Trophoblast cell (in vitro differentiated cells and primary cell): ENCODE measurements around the gene LBX2.

Source experiments
- DNase-seq, 2 donors: peaks; one replicate each; pipeline ENCODE4 v3.0.0-alpha.2; 2016
- H2AFZ ChIP-seq: 2 replicates; pipeline ENCODE4 v1.6.1; 2013; ENCODE audit warnings: low read length, moderate library complexity, mild to moderate bottlenecking; ENCODE audit not compliant: insufficient read depth, poor library complexity
- H2AK5ac ChIP-seq: 2 replicates; pipeline ENCODE4 v1.6.1; 2013; ENCODE audit warnings: mild to moderate bottlenecking, low read length
- H2BK120ac ChIP-seq: 2 replicates; pipeline ENCODE4 v1.6.1; 2013; ENCODE audit warnings: low read length, mild to moderate bottlenecking, moderate library complexity; ENCODE audit not compliant: insufficient read depth, poor library complexity
- H2BK12ac ChIP-seq: 2 replicates; pipeline ENCODE4 v1.6.1; 2013; ENCODE audit warnings: mild to moderate bottlenecking, low read length, moderate library complexity
- H2BK5ac ChIP-seq: 2 replicates; pipeline ENCODE4 v1.6.1; 2013; ENCODE audit warnings: low read length, low read depth, moderate library complexity, mild to moderate bottlenecking; ENCODE audit not compliant: poor library complexity
- H3K14ac ChIP-seq: 2 replicates; pipeline ENCODE4 v1.6.1; 2013; ENCODE audit warnings: mild to moderate bottlenecking, low read length
- H3K18ac ChIP-seq: 2 replicates; pipeline ENCODE4 v1.6.1; 2013; ENCODE audit warnings: mild to moderate bottlenecking, low read length
- H3K23ac ChIP-seq: 2 replicates; pipeline ENCODE4 v1.6.1; 2013; ENCODE audit warnings: low read length
- H3K27ac ChIP-seq: 2 replicates; pipeline ENCODE4 v1.5.1; 2013; ENCODE audit warnings: low read depth, mild to moderate bottlenecking, inconsistent platforms, low read length, moderate library complexity
- H3K27me3 ChIP-seq: 2 replicates; pipeline ENCODE4 v1.6.1; 2013; ENCODE audit warnings: inconsistent platforms, mild to moderate bottlenecking, low read length, moderate library complexity; ENCODE audit not compliant: insufficient read depth
- H3K36me3 ChIP-seq, 2 experiments: 1 replicate in 1 of 2; 2 replicates in 1 of 2; pipeline ENCODE4 v1.6.1; 2013; ENCODE audit warnings: low read length in 2 of 2, mild to moderate bottlenecking in 2 of 2, moderate library complexity in 1 of 2; ENCODE audit not compliant: insufficient read depth in 2 of 2, control insufficient read depth in 1 of 2
- H3K4ac ChIP-seq: 2 replicates; pipeline ENCODE4 v1.6.1; 2013; ENCODE audit warnings: low read depth, mild to moderate bottlenecking, low read length, moderate library complexity
- H3K4me1 ChIP-seq, 2 experiments: 1 replicate in 1 of 2; 2 replicates in 1 of 2; pipeline ENCODE4 v1.6.1; 2013; ENCODE audit warnings: low read length in 2 of 2, mild to moderate bottlenecking in 2 of 2, moderate library complexity in 1 of 2; ENCODE audit not compliant: insufficient read depth in 2 of 2, control insufficient read depth in 1 of 2
- H3K4me2 ChIP-seq: 2 replicates; pipeline ENCODE4 v1.6.1; 2013; ENCODE audit warnings: inconsistent platforms, mild to moderate bottlenecking, low read length, moderate library complexity
- H3K4me3 ChIP-seq: 2 replicates; pipeline ENCODE4 v1.5.1; 2013; ENCODE audit warnings: mild to moderate bottlenecking, low read depth, low read length, inconsistent platforms
- H3K79me1 ChIP-seq: one replicate; pipeline ENCODE4 v1.6.1; 2013; ENCODE audit warnings: low read length
- H3K79me2 ChIP-seq: 2 replicates; pipeline ENCODE4 v1.6.1; 2013; ENCODE audit warnings: low read length, mild to moderate bottlenecking; ENCODE audit not compliant: control insufficient read depth, insufficient read depth, poor library complexity
- H3K9ac ChIP-seq: 2 replicates; pipeline ENCODE4 v1.6.1; 2013; ENCODE audit warnings: mild to moderate bottlenecking, low read length
- H3K9me3 ChIP-seq: 2 replicates; pipeline ENCODE4 v1.6.1; 2013; ENCODE audit warnings: low read depth, mild to moderate bottlenecking, control low read depth, inconsistent platforms, low read length; ENCODE audit not compliant: insufficient read depth
- H4K12ac ChIP-seq: 2 replicates; pipeline ENCODE4 v1.6.1; 2013; ENCODE audit warnings: low read depth, mild to moderate bottlenecking, low read length, moderate library complexity
- H4K8ac ChIP-seq: 2 replicates; pipeline ENCODE4 v1.6.1; 2013; ENCODE audit warnings: low read depth, mild to moderate bottlenecking, low read length, moderate library complexity
- H4K91ac ChIP-seq: one replicate; pipeline ENCODE4 v1.6.1; 2013; ENCODE audit warnings: low read depth, mild to moderate bottlenecking, low read length, moderate library complexity
- WGBS: extraction: QIAGEN DNeasy Blood & Tissue Kit; methylation state at CpG from one replicate; pipeline ENCODE4 v1.1.7; 2013; ENCODE audit warnings: missing lambda C conversion rate; ENCODE audit not compliant: insufficient read length, insufficient coverage; ENCODE audit errors: extremely low coverage; 5-methylcytosine and 5-hydroxymethylcytosine counted together

Gene LBX2

GRCh38 chr2:74491648-74492544, 7.5 kb downstream of the LBX2 start:
- Histone ChIP-seq H4K91ac (no peak overlapping the region), H4K12ac (no peak overlapping the region), H3K4me1 (peaks cover 0 to 5% of the 10 kb centered on the region in 2 experiments), H3K9me3 (peaks cover 2% of the 10 kb centered on the region), H4K8ac (no peak overlapping the region), H3K4ac (no peak overlapping the region), H3K79me2 (no peaks in the 10 kb centered on the region), H2AFZ (no peak overlapping the region), H3K27ac (no peak overlapping the region), H3K27me3 (no peaks in the 10 kb centered on the region), H3K9ac (no peak overlapping the region), H2BK120ac (no peak overlapping the region), H3K36me3 (peaks cover 30 to 40% of the 10 kb centered on the region in 2 experiments), H2BK12ac (no peak overlapping the region), H3K14ac (no peak overlapping the region), H2AK5ac (no peak overlapping the region), H3K4me2 (no peak overlapping the region), H3K79me1 (no peaks in the 10 kb centered on the region), H3K18ac (no peak overlapping the region), H3K23ac (no peak overlapping the region), H2BK5ac (no peak overlapping the region), H3K4me3 (no peak overlapping the region)
- no peak for DNase-seq
- WGBS: no CpG with 5 or more reads among the region's 12 CpGs

GRCh38 chr2:74489906-74490305, 9.5 kb downstream of the LBX2 start:
- Histone ChIP-seq H3K79me1 (no peaks in the 10 kb centered on the region), H3K4ac (no peak overlapping the region), H2BK12ac (no peak overlapping the region), H3K4me1 (peaks cover 0 to 5% of the 10 kb centered on the region in 2 experiments), H3K18ac (no peak overlapping the region), H3K27ac (no peak overlapping the region), H4K91ac (no peak overlapping the region), H3K27me3 (no peaks in the 10 kb centered on the region), H3K9me3 (peaks cover 2% of the 10 kb centered on the region), H3K4me2 (no peak overlapping the region), H4K8ac (no peak overlapping the region), H3K4me3 (no peak overlapping the region), H2AFZ (no peak overlapping the region), H3K9ac (no peak overlapping the region), H2AK5ac (no peak overlapping the region), H4K12ac (no peak overlapping the region), H3K36me3 (peaks cover 30 to 44% of the 10 kb centered on the region in 2 experiments), H3K14ac (no peak overlapping the region), H2BK120ac (no peak overlapping the region), H3K79me2 (no peaks in the 10 kb centered on the region), H3K23ac (no peak overlapping the region), H2BK5ac (no peak overlapping the region)
- DNase-seq: no peak
- no CpG with 5 or more reads among the region's 9 CpGs for WGBS

- no peak for DNase-seq
- no peak overlapping the region for H3K9ac ChIP-seq
- H3K79me2 ChIP-seq: no peaks in the 10 kb centered on the region
- no peak overlapping the region for H3K4ac ChIP-seq
- H4K8ac ChIP-seq: no peak overlapping the region
- peaks cover 2% of the 10 kb centered on the region for H3K9me3 ChIP-seq
- no peaks in the 10 kb centered on the region for H3K27me3 ChIP-seq
- no peak overlapping the region for H2AK5ac ChIP-seq
- H3K27ac ChIP-seq: no peak overlapping the region
- H3K4me2 ChIP-seq: no peak overlapping the region
- no peak overlapping the region for H2AFZ ChIP-seq
- H2BK5ac ChIP-seq: no peak overlapping the region
- H4K12ac ChIP-seq: no peak overlapping the region
- no peak overlapping the region for H2BK12ac ChIP-seq
- peaks cover 30 to 44% of the 10 kb centered on the region in 2 experiments for H3K36me3 ChIP-seq
- no peak overlapping the region for H3K4me3 ChIP-seq
- H4K91ac ChIP-seq: no peak overlapping the region
- WGBS: no CpG with 5 or more reads among the region's 9 CpGs
- H3K4me1 ChIP-seq: peaks cover 0 to 5% of the 10 kb centered on the region in 2 experiments
- H3K23ac ChIP-seq: no peak overlapping the region
- H3K79me1 ChIP-seq: no peaks in the 10 kb centered on the region
- H3K14ac ChIP-seq: no peak overlapping the region
- H2BK120ac ChIP-seq: no peak overlapping the region
- no peak overlapping the region for H3K18ac ChIP-seq
These were observed 10.5 kb downstream of the LBX2 start for GRCh38 chr2:74488643-74489481.

DNA sequence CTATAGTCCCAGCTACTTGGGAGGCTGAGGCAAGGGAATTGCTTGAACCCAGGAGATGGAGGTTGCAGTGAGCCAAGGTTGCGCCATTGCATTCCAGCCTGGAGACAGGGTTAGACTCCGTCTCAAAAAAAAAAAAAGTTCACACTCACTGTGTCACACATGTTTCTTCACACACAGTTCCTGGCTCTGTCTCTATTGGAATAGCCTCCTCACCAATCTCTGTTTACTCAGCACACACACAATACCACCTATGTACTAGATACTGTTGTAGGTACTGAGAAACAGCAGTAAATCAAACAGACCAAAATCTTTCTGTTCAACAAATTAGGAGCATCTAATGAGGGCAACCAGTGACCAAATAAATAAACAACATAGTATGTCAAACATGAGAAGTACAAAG, 13.3 kb downstream of the LBX2 start:
- Histone ChIP-seq H3K4me1 (peaks cover 8 to 14% of the 10 kb centered on the region in 2 experiments), H3K79me2 (peaks cover 9% of the 10 kb centered on the region), H3K23ac (no peak overlapping the region), H3K4ac (no peak overlapping the region), H3K4me3 (no peak overlapping the region), H4K8ac (no peak overlapping the region), H3K79me1 (peaks cover 11% of the 10 kb centered on the region), H2BK5ac (no peak overlapping the region), H2AK5ac (no peak overlapping the region), H2AFZ (no peak overlapping the region), H3K4me2 (no peak overlapping the region), H3K27ac (no peak overlapping the region), H4K12ac (no peak overlapping the region), H3K36me3 (peaks cover 12 to 18% of the 10 kb centered on the region in 2 experiments), H3K14ac (no peak overlapping the region), H2BK120ac (no peak overlapping the region), H3K9ac (no peak overlapping the region), H2BK12ac (no peak overlapping the region), H4K91ac (no peak overlapping the region), H3K18ac (no peak overlapping the region), H3K27me3 (no peaks in the 10 kb centered on the region), H3K9me3 (no peaks in the 10 kb centered on the region)
- DNase-seq: no peak
- WGBS: no CpG with 5 or more reads among the region's 2 CpGs
